Left cardiac atrium (tissue), 4 donors: ENCODE data around the gene TTR. TPM values are rescaled to one million over a fixed set of nuclear protein-coding genes. Genes with fewer than 3 reads are reported as not detected.

Experiments used
- ATAC-seq, 2 donors: fragments of 200-7000 bp; cut with Tn5 transposase; one replicate each; pipeline ENCODE4 v1.9.1; 2020; ENCODE audit warnings: mild to moderate bottlenecking in 2 of 2, moderate library complexity in 2 of 2
- DNase-seq: peaks from one replicate; pipeline ENCODE4 v3.0.0-alpha.2; 2020
- intact Hi-C, 2 donors: fragments of 100-400 bp; cut with DNase I; formaldehyde crosslinking; loops; one replicate each; pipeline versions ENCODE4 v1.14.1 to v1.15.1; 2022 to 2023
- total RNA-seq, 2 donors: library from RNA; stranded (reverse); fragmentation: NEBNext Ultra II Directional; extraction: Animal tissue kit (Norgen Biotek cat#: 25700); gene quantifications; one replicate each; pipeline ENCODE4 v1.2.1, GENCODE V29; 2021
- donor health status: DM: no; HTN: yes; CAD: no.
- donor health status: DM: no; HTN: yes; CAD: no; lungs with severe emphysema.
- donor health status: DM: yes; HTN: yes; CAD: no.
- donor health status: Dilated cardiomyopathy.

TTR gene
- total RNA-seq, 2 donors from 2014 or later = 0.34 TPM; not detected in 1

- no peak for ATAC-seq
Measured at GRCh38 chr18:31575515-31576257, 16.0 kb upstream of the TTR start.

GRCh38 chr18:31576670-31577069 lies 15.0 kb upstream of the TTR start:
- intact Hi-C loops = no loop called here
- no peak for DNase-seq
- ATAC-seq = no peak

More at GRCh38 chr18:31575515-31576257, 16.0 kb upstream of the TTR start:
- DNase-seq = no peak
- intact Hi-C loops = no loop called here

GRCh38 chr18:31577195-31577594 lies 14.5 kb upstream of the TTR start:
- no peak for ATAC-seq
- intact Hi-C loops = no loop called here
- no peak for DNase-seq

GRCh38 chr18:31578126-31578525 lies 13.6 kb upstream of the TTR start:
- ATAC-seq = no peak
- intact Hi-C loops = no loop called here
- DNase-seq = no peak

- DNase-seq (no peak), ATAC-seq (no peak)
- intact Hi-C loops = no loop called here
Measured at GRCh38 chr18:31579375-31579774, 12.3 kb upstream of the TTR start.

- ATAC-seq (no peak), DNase-seq (no peak)
- intact Hi-C loops = no loop called here
Measured at GRCh38 chr18:31581498-31582197, 10.0 kb upstream of the TTR start.

- DNase-seq (no peak), ATAC-seq (no peak)
- intact Hi-C loops = no loop called here
Measured at GRCh38 chr18:31583185-31583854, 8.4 kb upstream of the TTR start.

- ATAC-seq (no peak), DNase-seq (no peak)
- intact Hi-C loops = no loop called here
Measured at GRCh38 chr18:31585991-31586390, 5.7 kb upstream of the TTR start.

GRCh38 chr18:31586616-31587015 lies 5.1 kb upstream of the TTR start:
- ATAC-seq (no peak), DNase-seq (no peak)
- intact Hi-C loops = no loop called here

GRCh38 chr18:31587529-31587928 lies 4.1 kb upstream of the TTR start:
- no peak for DNase-seq
- intact Hi-C loops = no loop called here
- no peak for ATAC-seq

GRCh38 chr18:31590570-31590969 lies 1.1 kb upstream of the TTR start:
- intact Hi-C loops = no loop called here

GRCh38 chr18:31591113-31591512 lies 564 bp upstream of the TTR start:
- intact Hi-C loops = no loop called here
- ATAC-seq (no peak), DNase-seq (no peak)

More at GRCh38 chr18:31590570-31590969, 1.1 kb upstream of the TTR start:
- ATAC-seq (no peak), DNase-seq (no peak)

GRCh38 chr18:31592506-31593157 lies 955 bp downstream of the TTR start:
- intact Hi-C loops = no loop called here
- DNase-seq = no peak
- no peak for ATAC-seq

GRCh38 chr18:31595121-31595771 lies 3.6 kb downstream of the TTR start:
- ATAC-seq = no peak
- intact Hi-C loops = no loop called here
- no peak for DNase-seq

- DNase-seq (no peak), ATAC-seq (no peak)
- intact Hi-C loops = no loop called here
Measured at GRCh38 chr18:31596081-31596872, 4.6 kb downstream of the TTR start.

GRCh38 chr18:31598021-31598805 lies 6.5 kb downstream of the TTR start:
- intact Hi-C loops = no loop called here
- ATAC-seq = no peak
- no peak for DNase-seq

GRCh38 chr18:31603315-31603714 lies 11.6 kb downstream of the TTR start:
- DNase-seq (no peak), ATAC-seq (no peak)
- intact Hi-C loops = no loop called here

GRCh38 chr18:31606265-31606664 lies 14.6 kb downstream of the TTR start:
- ATAC-seq (no peak), DNase-seq (no peak)
- intact Hi-C loops = no loop called here
